Effector memory CD8-positive, alpha-beta T cell (primary cell): ENCODE results near the gene ZNF581.

ENCODE experiments used
- ATAC-seq: fragments of 150-1000 bp; cut with Tn5 transposase; replicated peaks from 2 replicates; pipeline ENCODE4 v1.10.0; 2021; ENCODE audit warnings: mild to moderate bottlenecking, moderate library complexity
- DNase-seq, 3 experiments: peaks; one replicate each; pipeline ENCODE4 v3.0.0; 2021
- H3K27ac Mint-ChIP-seq, 2 donors: one replicate each; pipeline ENCODE4 v1.8.0; 2022; ENCODE audit warnings: mild to moderate bottlenecking in 2 of 2, mixed read lengths in 2 of 2, moderate library complexity in 2 of 2
- H3K27me3 Mint-ChIP-seq, 2 donors: one replicate each; pipeline ENCODE4 v1.8.0; 2022; ENCODE audit warnings: mixed read lengths in 2 of 2
- H3K36me3 Mint-ChIP-seq: one replicate; pipeline ENCODE4 v1.8.0; 2022; ENCODE audit warnings: mild to moderate bottlenecking, moderate library complexity, mixed read lengths; ENCODE audit not compliant: insufficient read depth
- H3K4me1 Mint-ChIP-seq, 2 donors: one replicate each; pipeline ENCODE4 v1.8.0; 2022; ENCODE audit warnings: low read depth in 2 of 2, mixed read lengths in 2 of 2
- H3K4me3 Mint-ChIP-seq, 2 donors: one replicate each; pipeline ENCODE4 v1.8.0; 2022; ENCODE audit warnings: mild to moderate bottlenecking in 2 of 2, mixed read lengths in 2 of 2, moderate library complexity in 2 of 2
- H3K9me3 Mint-ChIP-seq, 2 donors: one replicate each; pipeline ENCODE4 v1.8.0; 2022; ENCODE audit warnings: mixed read lengths in 2 of 2

Gene ZNF581

GRCh38 chr19:55614711-55615542 is 28.5 kb upstream of the ZNF581 start:
- Mint-ChIP-seq H3K36me3 (peaks cover 26% of the 10 kb centered on the region), H3K9me3 (no peaks in the 10 kb centered on the region), H3K27me3 (no peaks in the 10 kb centered on the region), H3K27ac (no peak overlapping the region), H3K4me3 (no peak overlapping the region), H3K4me1 (peaks cover 12 to 22% of the 10 kb centered on the region in 2 donors)
- DNase-seq (no peak), ATAC-seq (no peak)

- H3K27ac Mint-ChIP-seq: no peak overlapping the region
- peaks cover 13 to 20% of the 10 kb centered on the region in 2 donors for H3K4me1 Mint-ChIP-seq
- H3K27me3 Mint-ChIP-seq: no peaks in the 10 kb centered on the region
- no peak for ATAC-seq
- no peak overlapping the region for H3K4me3 Mint-ChIP-seq
- peaks cover 18% of the 10 kb centered on the region for H3K36me3 Mint-ChIP-seq
- DNase-seq: no peak
- H3K9me3 Mint-ChIP-seq: no peaks in the 10 kb centered on the region
These were observed 27.7 kb upstream of the ZNF581 start for GRCh38 chr19:55615543-55616394.

- Mint-ChIP-seq H3K4me3 (no peak overlapping the region), H3K36me3 (peaks cover 17% of the 10 kb centered on the region), H3K27ac (no peak overlapping the region), H3K27me3 (no peaks in the 10 kb centered on the region), H3K9me3 (no peaks in the 10 kb centered on the region), H3K4me1 (peaks cover 13 to 20% of the 10 kb centered on the region in 2 donors)
- no peak for DNase-seq
- ATAC-seq: no peak
These were observed 27.0 kb upstream of the ZNF581 start for GRCh38 chr19:55616395-55616875.

GRCh38 chr19:55617426-55617825 is 26.0 kb upstream of the ZNF581 start:
- no peaks in the 10 kb centered on the region for H3K27me3 Mint-ChIP-seq
- ATAC-seq: no peak

GRCh38 chr19:55618426-55618825 is 25.0 kb upstream of the ZNF581 start:
- Mint-ChIP-seq H3K27me3 (no peaks in the 10 kb centered on the region), H3K36me3 (peaks cover 17% of the 10 kb centered on the region), H3K9me3 (no peaks in the 10 kb centered on the region), H3K4me1 (peaks cover 6 to 8% of the 10 kb centered on the region in 2 donors), H3K4me3 (no peak overlapping the region), H3K27ac (no peak overlapping the region)
- no peak for ATAC-seq
- no peak for DNase-seq

More at GRCh38 chr19:55617426-55617825, 26.0 kb upstream of the ZNF581 start:
- Mint-ChIP-seq H3K4me3 (no peak overlapping the region), H3K27ac (no peak overlapping the region), H3K9me3 (no peaks in the 10 kb centered on the region), H3K4me1 (peaks cover 10 to 15% of the 10 kb centered on the region in 2 donors), H3K36me3 (peaks cover 17% of the 10 kb centered on the region)
- no peak for DNase-seq

- Mint-ChIP-seq H3K27ac (no peak overlapping the region), H3K27me3 (no peaks in the 10 kb centered on the region), H3K4me3 (no peak overlapping the region), H3K4me1 (peaks cover 11 to 13% of the 10 kb centered on the region in 2 donors), H3K9me3 (no peaks in the 10 kb centered on the region), H3K36me3 (peaks cover 23% of the 10 kb centered on the region)
- ATAC-seq: no peak
- DNase-seq: no peak
These were observed 24.2 kb upstream of the ZNF581 start for GRCh38 chr19:55619286-55619685.

GRCh38 chr19:55620410-55621204 is 22.8 kb upstream of the ZNF581 start:
- no peak for DNase-seq
- Mint-ChIP-seq H3K9me3 (no peaks in the 10 kb centered on the region), H3K27ac (peak overlapping the region in 1 of 2 donors; percentile 44), H3K36me3 (peaks cover 32% of the 10 kb centered on the region), H3K27me3 (no peaks in the 10 kb centered on the region), H3K4me3 (no peak overlapping the region), H3K4me1 (peaks cover 14 to 21% of the 10 kb centered on the region in 2 donors)
- no peak for ATAC-seq

GRCh38 chr19:55621205-55621672 is 22.2 kb upstream of the ZNF581 start:
- no peak overlapping the region for H3K27ac Mint-ChIP-seq
- no peak overlapping the region for H3K4me3 Mint-ChIP-seq
- no peaks in the 10 kb centered on the region for H3K27me3 Mint-ChIP-seq
- peaks cover 15 to 26% of the 10 kb centered on the region in 2 donors for H3K4me1 Mint-ChIP-seq
- ATAC-seq: no peak
- no peaks in the 10 kb centered on the region for H3K9me3 Mint-ChIP-seq
- H3K36me3 Mint-ChIP-seq: peaks cover 36% of the 10 kb centered on the region
- DNase-seq: no peak

GRCh38 chr19:55621673-55622231 is 21.7 kb upstream of the ZNF581 start:
- H3K27ac Mint-ChIP-seq: no peak overlapping the region
- DNase-seq (no peak), ATAC-seq (no peak)
- no peaks in the 10 kb centered on the region for H3K27me3 Mint-ChIP-seq
- H3K4me3 Mint-ChIP-seq: no peak overlapping the region
- peaks cover 34% of the 10 kb centered on the region for H3K36me3 Mint-ChIP-seq
- H3K4me1 Mint-ChIP-seq: peaks cover 20 to 32% of the 10 kb centered on the region in 2 donors
- no peaks in the 10 kb centered on the region for H3K9me3 Mint-ChIP-seq

GRCh38 chr19:55622242-55622969 is 21.0 kb upstream of the ZNF581 start:
- H3K27ac Mint-ChIP-seq: no peak overlapping the region
- H3K9me3 Mint-ChIP-seq: no peaks in the 10 kb centered on the region
- no peak overlapping the region for H3K4me3 Mint-ChIP-seq

GRCh38 chr19:55623130-55623529 is 20.3 kb upstream of the ZNF581 start:
- ATAC-seq (no peak), DNase-seq (no peak)
- peaks cover 25 to 35% of the 10 kb centered on the region in 2 donors for H3K4me1 Mint-ChIP-seq
- H3K4me3 Mint-ChIP-seq: no peak overlapping the region
- peaks cover 26% of the 10 kb centered on the region for H3K36me3 Mint-ChIP-seq
- no peaks in the 10 kb centered on the region for H3K9me3 Mint-ChIP-seq
- H3K27ac Mint-ChIP-seq: no peak overlapping the region
- H3K27me3 Mint-ChIP-seq: no peaks in the 10 kb centered on the region

More at GRCh38 chr19:55622242-55622969, 21.0 kb upstream of the ZNF581 start:
- H3K27me3 Mint-ChIP-seq: no peaks in the 10 kb centered on the region
- ATAC-seq (no peak), DNase-seq (no peak)
- H3K36me3 Mint-ChIP-seq: peaks cover 30% of the 10 kb centered on the region
- peaks cover 25 to 35% of the 10 kb centered on the region in 2 donors for H3K4me1 Mint-ChIP-seq

- Mint-ChIP-seq H3K27me3 (no peaks in the 10 kb centered on the region), H3K36me3 (peaks cover 24% of the 10 kb centered on the region), H3K4me3 (peak overlapping the region; percentile 85), H3K27ac (peak overlapping the region; percentile 94 to 96), H3K9me3 (no peaks in the 10 kb centered on the region), H3K4me1 (peaks cover 23 to 35% of the 10 kb centered on the region in 2 donors)
- DNase-seq: no peak
- no peak for ATAC-seq
These were observed 19.9 kb upstream of the ZNF581 start for GRCh38 chr19:55623561-55623960.
